Activated CD8-positive, alpha-beta memory T cell treated with anti-CD3 and anti-CD28 coated beads, Interleukin-2, amount 50 U/mL, for 24 hours (primary cell): Measurements from ENCODE around the gene SUCNR1.
"Not testable (repeated sequence)": the region's sequence is repeated elsewhere in the genome, so short reads cannot be mapped to it uniquely, and the experiment has no call there.

Source experiments
- DNase-seq: peaks from one replicate; pipeline ENCODE4 v3.0.0-alpha.2; 2020; ENCODE audit errors: extremely low read depth

Gene SUCNR1

GRCh38 chr3:151871639-151872468 lies 1.6 kb upstream of the SUCNR1 start:
- DNase-seq = no peak

- not testable (repeated sequence) for DNase-seq
These were observed 636 bp downstream of the SUCNR1 start for GRCh38 chr3:151874079-151874478.

DNA sequence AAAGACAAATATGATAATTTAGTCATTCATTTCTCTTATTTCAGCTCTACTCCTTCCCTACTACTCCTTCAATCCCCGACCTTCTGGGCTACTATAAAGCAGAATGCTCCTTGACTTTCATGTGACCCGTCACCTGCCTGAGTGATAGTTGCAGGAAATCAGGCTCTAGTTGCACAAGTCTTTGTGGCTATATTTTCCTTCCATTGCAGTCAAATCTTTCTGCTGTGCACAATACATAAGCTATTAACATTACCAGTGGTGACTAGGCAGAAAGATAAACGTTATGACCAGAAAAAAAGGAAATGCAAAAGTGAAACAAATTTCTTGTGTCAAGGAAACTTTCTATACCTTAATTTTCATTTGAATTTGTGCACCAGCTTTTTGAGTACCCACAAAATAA lies 2.3 kb downstream of the SUCNR1 start:
- no peak for DNase-seq

DNA sequence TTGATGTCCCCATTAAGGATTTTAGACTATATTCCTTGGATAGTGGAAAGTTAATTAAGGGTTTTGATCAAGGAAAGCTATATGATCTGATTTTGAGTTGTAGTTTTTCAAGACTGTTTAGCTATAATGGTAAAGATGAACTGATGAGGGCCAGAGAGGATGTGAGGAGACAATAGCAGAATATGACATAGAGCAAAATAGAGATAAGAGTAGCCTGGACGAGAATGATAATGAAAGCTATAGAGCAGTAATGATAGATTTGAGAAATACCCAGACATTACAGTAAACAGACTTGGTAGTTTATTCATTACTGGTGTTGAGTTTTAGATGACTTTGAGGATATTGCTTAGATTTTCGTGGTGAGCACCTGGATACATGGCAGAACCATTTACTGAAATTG lies 3.8 kb downstream of the SUCNR1 start:
- no peak for DNase-seq

DNA sequence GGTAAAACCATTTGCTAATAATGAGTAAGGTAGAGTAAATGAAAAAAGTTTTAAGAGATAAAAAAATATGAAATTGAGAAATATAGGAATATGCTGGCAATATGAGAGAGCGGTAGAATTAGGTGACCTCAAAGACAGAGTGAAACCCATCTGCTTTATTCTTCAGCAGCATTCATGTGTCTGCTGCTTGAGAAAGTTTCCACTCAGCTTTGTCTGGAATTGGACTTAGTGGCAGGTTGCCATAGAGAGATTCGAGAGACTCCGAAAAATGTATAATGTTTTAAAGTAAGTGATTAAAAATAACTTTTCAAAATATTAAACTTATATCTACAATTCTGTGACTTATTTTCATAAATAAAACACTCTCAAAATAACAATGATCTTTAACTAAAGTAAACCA lies 5.0 kb downstream of the SUCNR1 start:
- no peak for DNase-seq

- DNase-seq = no peak
These were observed 5.6 kb downstream of the SUCNR1 start for GRCh38 chr3:151879037-151879436.

DNA sequence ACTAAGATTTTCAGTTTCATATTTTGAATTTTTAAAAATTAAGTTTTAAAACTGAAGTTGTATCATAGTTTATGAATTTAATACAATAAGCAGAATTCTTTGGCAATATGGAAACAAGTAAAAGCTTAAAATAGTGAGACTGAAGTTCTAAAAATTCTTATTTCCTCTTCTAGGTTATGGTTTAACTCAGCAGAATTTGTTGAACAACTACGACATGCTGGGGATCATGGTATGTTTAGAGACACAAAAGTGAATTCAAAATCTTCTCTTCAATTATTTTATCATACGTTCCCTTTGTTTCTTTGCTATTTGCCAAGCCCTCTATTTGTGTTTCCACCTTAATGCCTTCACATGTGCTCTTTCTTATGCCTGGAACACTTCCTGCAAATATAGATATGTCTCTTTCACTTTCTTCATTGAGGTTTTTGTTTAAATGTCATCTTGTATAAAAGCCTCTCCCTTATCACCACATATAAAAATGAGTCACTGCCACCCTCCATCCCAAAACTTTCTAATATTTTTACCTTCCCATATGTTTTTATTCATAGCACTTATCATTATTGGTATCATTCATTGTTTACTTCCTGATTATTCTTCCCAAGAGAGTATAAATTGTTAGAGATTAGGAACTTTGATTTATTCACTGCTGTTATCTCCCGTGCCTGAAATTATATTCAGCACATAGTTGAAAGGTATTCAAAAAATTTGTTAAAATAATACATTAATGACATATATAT lies 6.4 kb downstream of the SUCNR1 start:
- no peak for DNase-seq

DNA sequence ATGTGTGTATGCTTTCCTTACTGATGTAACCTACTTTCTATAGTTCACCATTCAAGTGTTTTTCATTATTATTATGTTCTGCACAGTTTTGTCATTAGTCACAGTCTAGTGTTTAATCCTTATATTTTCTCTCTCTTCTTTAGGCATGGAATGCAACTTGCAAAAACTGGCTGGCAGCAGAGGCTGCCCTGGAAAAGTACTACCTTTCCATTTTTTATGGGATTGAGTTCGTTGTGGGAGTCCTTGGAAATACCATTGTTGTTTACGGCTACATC lies 6.9 kb downstream of the SUCNR1 start:
- no peak for DNase-seq

DNA sequence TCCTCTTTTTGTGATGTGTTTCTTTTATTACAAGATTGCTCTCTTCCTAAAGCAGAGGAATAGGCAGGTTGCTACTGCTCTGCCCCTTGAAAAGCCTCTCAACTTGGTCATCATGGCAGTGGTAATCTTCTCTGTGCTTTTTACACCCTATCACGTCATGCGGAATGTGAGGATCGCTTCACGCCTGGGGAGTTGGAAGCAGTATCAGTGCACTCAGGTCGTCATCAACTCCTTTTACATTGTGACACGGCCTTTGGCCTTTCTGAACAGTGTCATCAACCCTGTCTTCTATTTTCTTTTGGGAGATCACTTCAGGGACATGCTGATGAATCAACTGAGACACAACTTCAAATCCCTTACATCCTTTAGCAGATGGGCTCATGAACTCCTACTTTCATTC lies 7.7 kb downstream of the SUCNR1 start:
- no peak for DNase-seq

- not testable (repeated sequence) for DNase-seq
These were observed 12.0 kb downstream of the SUCNR1 start for GRCh38 chr3:151885397-151885796.

DNA sequence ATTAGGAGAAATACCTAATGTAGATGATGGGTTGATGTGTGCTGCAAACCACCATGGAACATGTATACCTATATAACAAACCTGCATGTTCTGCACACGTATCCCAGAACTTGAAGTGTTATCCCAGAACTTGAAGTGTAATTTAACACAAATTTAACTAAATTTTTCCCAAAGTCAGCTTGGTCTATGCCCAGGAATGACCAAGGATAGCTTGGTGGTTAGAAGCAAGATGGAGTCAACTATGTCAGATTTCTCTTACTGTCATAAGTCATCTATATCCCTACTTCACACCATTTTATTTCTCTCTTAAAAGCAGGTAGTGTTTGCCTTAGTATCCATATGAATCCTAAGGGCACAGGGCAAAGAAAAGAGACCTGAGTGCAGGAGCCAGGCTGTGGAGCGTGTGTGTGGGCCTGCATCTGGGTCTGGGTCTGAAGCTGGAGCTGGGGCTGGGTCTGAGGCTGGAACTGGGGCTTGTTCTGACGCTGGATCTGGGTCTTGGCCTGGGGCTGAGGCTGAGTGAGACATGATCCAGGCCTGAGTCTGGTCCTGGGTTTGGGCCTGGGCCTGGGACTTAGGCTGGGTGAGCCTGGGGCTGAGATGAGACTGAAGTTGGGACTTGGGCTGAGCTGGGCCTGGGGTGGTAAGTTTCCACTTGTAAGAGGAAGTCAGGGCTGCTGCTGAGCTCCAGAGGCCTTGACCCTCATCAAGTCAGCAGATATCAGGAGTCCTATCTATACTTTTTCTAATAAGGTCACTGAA lies 14.2 kb downstream of the SUCNR1 start:
- DNase-seq = not testable (repeated sequence)

GRCh38 chr3:151890721-151891141 lies 17.3 kb downstream of the SUCNR1 start:
- DNase-seq = no peak

GRCh38 chr3:151891721-151892120 lies 18.3 kb downstream of the SUCNR1 start:
- no peak for DNase-seq

DNA sequence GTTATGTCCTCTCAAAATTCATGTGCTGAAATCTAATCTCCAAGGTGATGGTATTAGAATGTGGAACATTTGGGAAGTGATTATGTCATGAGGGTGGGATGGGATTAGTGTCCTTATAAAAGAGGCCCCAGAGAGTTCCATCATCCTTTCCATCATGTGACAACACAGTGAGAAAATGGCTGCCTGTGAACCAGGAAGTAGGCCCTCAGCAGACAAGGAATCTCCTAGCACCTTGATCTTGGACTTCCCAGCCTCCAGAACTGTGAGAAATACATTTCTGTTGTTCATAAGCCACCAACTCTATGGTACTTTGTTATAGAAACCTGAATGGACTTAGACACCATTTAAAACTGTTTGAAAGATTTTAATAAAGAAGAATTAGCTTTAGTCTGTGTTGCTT lies 20.8 kb downstream of the SUCNR1 start:
- DNase-seq = no peak

- no peak for DNase-seq
These were observed 22.2 kb downstream of the SUCNR1 start for GRCh38 chr3:151895478-151896241.

- DNase-seq = no peak
These were observed 23.0 kb downstream of the SUCNR1 start for GRCh38 chr3:151896246-151897012.

DNA sequence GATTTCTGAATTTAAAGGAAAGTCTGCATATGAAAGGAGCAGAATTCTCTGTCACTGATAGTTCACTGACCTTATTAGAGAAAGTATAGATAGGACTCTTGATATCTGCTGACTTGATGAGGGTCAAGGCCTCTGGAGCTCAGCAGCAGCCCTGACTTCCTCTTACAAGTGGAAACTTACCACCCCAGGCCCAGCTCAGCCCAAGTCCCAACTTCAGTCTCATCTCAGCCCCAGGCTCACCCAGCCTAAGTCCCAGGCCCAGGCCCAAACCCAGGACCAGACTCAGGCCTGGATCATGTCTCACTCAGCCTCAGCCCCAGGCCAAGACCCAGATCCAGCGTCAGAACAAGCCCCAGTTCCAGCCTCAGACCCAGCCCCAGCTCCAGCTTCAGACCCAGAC lies 24.7 kb downstream of the SUCNR1 start:
- DNase-seq = not testable (repeated sequence)

DNA sequence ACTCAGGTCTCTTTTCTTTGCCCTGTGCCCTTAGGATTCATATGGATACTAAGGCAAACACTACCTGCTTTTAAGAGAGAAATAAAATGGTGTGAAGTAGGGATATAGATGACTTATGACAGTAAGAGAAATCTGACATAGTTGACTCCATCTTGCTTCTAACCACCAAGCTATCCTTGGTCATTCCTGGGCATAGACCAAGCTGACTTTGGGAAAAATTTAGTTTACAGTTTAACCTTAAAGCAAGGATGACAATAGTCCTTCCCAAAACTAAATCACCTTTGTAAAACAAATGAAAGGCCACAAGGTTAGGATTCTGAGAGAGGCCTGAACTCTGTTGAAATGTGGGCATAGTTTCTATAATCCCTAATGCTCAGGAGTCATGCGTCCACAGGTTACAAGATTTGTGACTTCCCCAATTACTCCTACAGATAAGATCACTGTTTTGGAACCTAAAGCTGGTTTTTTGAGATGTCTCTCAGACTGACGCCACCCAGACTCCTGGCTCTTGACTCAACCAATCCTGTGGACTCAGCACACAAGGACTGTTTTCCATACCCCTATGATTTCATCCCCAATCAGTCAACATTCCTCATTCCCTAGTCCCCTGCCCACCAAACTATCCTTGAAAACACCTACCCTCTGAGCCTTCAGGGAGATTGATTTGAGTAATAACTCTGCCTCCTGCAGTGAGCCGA lies 25.3 kb downstream of the SUCNR1 start:
- DNase-seq = not testable (repeated sequence)

GRCh38 chr3:151899996-151900395 lies 26.6 kb downstream of the SUCNR1 start:
- DNase-seq = no peak

GRCh38 chr3:151900460-151900859 lies 27.0 kb downstream of the SUCNR1 start:
- DNase-seq = no peak
